HG03354 (cell line): ENCODE results near the gene THNSL1.

Source experiments
- ATAC-seq: cut with Tn5 transposase; IDR thresholded peaks from one replicate; pipeline ENCODE4 v1.9.1; 2021; ENCODE audit warnings: mild to moderate bottlenecking; ENCODE audit not compliant: unreplicated experiment, poor library complexity, severe bottlenecking

THNSL1 gene

DNA sequence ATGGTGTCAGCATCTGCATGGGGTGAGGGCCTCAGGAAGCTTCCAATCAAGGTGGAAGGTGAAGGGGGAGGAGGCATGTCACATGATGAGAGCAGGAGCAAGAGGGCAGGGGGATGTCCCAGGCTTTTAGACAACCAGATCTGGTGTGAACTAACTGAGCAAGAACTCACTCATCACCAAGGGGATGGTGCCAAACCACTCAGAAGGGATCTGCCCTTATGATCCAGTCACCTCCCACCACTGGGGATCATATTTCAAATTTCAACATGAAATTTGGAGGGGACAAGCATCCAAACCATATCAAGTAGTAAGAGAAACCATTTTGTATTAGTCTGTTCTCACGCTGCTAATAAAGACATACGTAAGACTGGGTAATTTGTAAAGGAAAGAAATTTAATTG lies 33.6 kb downstream of the THNSL1 start:
- ATAC-seq = no peak

DNA sequence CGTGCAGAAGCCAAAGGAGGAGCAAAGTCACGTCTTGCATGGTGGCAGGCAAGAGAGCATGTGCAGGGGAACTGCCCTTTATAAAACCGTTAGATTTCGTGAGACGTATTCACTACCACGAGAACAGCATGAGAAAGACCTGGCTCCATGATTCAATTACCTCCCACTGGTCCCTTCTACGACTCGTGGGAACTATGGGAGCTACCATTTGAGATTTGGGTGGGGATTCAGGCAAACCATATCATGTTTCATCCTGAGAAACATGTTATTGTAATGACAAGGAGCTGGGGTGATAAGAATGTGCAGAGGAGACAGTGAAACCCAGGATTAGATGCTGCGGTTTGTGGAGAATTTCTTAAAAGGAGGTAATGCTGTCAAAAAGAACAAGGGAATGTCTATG lies 34.0 kb downstream of the THNSL1 start:
- no peak for ATAC-seq

DNA sequence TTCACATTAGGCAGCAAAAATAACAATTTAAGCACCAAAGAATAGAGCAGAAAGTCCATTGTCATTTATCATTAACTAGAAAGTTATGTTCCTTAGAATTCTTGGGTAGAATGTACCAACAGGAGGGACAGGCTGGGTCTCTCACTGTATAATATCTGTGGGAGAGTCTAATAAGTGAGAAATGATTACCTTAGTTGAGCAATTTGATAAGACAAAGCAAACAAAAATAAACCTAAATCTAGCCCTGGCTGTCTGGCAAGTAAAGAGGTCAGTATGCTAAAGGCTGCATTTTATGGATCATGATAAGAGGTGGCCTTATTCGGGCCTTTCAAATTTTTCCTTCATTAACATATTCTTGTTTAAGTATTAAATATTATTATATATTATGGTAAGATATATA lies 35.6 kb downstream of the THNSL1 start:
- no peak for ATAC-seq

DNA sequence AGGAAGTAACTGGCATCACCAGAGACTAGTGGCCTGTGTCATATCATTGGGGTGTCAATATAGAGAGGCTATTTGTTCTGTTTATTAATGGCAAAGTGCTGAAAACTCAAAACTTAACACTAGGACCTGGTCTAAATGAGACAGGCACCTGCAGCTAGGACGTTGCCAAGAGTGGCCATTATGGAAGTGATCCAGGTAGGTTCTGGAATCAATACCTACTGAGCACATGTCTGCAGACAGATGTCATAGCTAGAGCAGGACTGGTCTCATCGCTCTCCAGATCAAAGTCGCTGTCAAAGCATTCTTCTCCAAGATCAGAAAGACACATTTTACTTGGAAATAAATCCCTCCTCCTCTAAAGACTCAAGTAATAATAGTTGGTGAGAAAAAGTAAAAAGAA lies 40.3 kb downstream of the THNSL1 start:
- no peak for ATAC-seq

DNA sequence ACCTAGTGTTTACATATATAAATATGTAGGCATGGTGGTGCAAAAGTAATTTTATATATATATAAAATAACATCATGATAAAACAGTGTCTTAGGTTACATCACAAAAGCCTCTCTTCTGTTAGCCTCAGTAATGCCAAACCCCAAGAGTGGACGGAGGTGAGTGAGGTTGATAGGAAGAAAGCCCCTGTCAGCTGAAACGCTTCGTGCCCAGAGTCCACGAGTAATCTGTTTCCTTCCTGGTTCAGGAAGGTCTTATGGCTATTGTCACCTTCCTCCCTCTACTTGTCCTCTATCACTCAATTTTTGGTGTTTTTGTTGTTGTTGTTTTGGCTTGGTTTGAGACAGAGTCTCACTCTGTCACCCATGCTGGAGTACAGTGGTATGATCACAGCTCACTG lies 41.5 kb downstream of the THNSL1 start:
- ATAC-seq = no peak

DNA sequence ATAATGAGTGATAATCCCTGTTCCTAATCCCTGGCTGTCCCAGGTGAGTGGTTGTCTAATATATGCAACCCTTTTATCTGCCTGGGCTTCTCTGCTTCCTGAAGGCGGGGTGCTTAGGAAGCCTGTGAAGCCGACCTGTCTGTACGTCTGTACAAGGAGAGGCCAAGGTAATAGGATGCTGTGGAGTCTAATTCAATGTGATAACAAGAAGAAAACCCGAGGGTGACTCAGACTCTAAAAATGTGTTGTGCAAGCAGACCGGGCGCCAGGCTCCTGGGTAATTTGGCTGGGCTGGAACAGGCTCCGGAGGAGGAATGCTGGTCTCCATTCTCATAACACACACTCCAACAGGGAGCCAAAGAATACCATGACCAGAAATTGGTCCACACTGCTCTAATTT lies 43.6 kb downstream of the THNSL1 start:
- no peak for ATAC-seq

DNA sequence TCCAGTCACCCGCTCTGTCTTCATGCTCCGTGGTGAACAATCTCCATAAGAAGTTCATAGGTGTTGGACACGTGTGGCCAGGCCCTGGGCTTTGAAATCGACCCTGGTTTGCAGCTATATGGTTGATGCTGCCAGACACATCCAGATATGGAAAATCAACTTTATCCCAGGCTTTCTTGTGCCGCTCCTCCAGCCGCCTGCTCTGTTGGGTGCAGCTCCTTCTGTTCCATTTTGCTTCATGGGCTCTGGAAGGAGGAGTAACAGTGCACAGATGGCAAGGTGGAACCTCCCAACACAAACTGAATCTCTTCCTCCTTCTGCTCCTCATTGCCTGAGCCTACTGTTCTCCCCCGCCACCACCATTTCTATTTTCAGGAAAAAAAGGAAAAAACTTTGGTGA lies 44.7 kb downstream of the THNSL1 start:
- no peak for ATAC-seq

DNA sequence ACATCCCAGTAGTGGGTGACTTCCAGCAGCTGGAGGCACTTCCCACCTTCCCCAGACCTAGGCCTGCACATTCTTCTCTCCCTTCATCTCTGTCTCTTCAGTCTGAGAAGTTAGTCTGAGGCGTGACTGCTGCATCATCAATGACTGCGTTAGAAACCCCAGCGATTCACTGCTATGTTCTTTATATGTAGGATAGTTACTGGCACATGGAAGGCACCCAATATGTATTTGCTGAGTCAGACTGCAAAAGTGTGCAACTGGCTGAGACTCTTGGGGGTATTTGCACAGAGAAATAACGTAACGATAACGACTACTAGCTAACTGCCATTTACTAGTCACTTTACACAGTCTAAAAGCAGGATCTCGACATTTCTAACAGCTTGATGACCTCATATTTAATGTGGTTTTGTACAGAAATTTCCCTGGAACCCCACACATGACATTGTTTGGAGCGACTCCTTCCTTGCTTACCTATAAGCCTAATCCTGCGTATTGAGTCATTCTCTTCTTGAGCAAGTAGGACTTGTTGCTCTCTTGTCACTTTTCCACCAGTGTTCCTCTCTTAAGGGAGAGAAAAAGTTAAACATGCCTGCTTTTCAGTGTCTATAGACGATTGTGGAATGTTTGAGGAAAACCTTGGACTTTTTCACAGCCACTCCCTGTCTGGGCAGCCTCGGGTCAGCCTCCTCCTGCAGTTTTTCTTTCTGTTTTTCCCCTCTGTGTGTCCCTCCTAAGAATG lies 45.5 kb downstream of the THNSL1 start:
- ATAC-seq = no peak

DNA sequence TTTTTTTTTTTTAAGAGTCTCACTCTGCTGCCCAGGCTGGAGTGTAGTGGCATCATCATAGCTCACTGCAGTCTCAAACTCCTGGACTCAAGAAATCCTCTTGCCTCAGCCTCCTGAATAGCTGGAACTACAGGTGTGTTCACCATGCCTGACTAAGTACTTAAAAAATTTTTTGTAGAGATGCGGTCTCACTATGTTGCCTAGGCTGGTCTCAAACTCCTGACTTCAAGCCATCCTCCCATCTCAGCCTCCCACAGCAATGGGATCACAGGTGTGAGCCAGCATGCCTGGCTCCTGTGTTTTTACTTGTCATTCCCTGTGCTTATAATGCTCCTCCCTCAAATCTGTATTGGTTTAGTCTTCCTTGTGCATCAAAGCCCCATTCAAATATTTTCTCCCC lies 46.7 kb downstream of the THNSL1 start:
- ATAC-seq = no peak

DNA sequence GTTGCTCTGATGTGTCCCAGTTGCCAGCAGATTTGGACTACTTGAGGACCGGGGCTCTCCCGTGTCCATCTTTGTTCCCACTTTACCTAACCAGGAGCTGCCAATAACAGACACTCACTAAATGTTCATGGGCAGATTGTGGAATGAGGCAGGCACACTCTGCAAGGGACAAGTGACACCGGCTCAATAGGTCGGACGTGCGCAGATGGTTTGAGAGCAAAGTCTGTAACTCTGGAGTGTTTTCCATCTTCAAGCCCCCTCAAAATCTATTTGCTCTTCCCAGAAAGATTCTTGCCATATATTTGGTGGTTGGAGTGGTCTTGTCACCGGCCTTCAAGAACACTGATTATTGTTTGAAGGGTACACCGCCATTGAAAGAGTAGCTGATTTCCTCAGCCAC lies 47.2 kb downstream of the THNSL1 start:
- no peak for ATAC-seq

DNA sequence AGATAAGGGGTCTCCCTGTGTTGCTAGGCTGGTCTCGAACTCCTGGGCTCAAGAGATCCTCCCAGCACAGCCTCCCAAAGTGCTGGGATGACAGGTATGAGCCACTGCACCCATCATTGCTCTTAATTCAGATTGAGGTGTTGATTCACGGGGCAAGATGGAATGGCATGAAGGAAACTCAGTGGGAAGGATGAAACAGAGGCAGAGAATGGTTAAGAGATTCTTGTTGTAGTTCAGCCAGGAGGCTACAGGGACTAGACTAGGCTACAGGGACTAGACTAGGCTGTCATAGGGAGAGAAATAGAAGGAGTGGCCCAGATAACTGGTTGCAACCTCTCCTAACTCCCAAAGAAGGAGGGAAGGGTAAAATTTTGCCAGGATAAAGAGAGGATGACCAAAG lies 48.0 kb downstream of the THNSL1 start:
- ATAC-seq = no peak

DNA sequence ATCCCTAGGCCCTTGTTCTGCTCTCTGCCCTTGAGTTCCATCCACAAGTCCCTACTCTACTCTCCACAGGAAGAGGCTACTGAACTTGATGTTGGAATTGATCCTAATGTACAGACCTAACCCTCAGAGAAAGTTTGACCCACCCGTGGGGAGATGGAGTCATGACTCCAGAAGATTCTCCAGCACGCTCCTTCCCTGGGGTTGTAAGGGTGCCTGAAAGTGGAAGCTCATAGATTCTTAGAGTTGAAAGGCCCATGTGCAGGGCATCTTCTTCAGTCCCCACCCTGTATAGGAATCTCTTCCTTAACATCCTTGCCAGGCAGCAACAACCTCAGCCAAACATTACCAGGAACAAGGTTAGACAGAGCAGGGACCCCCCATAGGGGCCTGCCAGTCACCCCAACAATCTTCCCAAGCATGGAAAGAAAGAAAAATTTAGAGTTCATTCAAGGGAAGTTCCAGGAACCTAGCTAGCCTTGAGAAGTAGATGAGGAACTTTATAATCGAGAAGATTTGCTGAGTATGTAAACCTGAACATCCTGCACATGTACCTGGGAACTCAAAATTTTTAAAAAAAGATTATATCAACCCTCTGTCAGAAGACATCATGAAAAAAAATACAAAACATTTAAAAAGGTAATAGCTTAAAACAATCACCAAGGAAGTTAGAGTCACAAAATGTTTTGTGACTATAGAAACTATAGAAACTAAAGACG lies 49.5 kb downstream of the THNSL1 start:
- ATAC-seq = no peak

DNA sequence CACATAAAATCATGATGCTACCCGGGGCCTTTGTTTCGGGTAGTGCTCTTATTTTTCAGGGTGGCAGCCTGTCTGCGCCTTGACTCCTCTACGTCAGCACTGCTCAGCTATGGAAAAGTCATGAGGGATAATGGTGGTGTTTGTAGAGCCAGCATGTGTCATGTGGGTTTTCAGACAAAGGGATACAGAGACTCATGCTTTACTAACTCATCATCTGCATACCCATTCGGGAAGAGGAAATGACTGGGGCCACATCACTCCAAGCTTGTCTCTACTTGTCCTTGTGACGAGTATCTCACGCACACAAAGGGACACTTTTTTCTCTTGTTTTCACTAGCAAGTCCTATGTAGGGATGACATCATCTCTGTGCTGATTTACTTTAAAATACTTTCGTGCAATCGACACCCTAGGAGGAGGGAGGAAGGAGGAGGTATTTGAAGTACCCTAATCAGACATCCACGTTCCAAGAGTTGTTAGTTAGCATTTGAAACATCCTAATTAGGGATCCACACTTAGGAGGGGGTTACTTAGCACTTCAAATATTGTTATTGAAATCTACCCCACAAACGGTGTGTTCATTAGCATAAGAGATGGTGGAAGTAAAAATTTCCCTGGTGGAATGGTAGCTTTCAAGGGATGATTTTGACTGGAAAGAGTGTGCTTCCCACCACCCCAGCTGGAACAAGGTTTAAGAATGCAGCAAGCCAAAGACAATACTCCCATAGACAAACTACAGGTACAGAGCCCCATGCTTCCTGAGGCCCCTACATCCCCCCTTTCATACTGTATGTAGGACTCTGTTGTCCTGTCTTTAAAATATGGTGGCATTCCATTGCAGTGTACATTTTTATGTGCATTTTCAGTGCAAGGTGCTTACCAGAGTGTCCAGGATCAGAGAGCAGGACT lies 52.0 kb downstream of the THNSL1 start:
- no peak for ATAC-seq

DNA sequence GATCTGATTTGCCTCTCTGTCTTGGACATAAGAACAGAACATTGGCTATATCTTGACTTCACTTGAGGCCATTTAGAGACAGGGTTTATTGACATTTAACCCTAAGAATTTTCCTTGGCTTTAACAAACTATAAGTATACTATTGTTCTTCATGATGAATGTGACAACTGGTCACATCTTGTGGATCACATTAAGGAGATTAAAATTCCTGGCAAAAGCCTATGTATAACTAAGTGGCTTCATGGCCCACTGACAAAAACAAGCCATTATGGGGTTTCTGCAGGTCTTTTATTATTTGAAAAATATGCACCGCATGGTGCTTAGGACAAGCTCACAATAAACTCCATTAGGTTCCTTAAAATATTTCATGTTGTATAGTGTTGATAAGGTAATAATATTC lies 54.8 kb downstream of the THNSL1 start:
- ATAC-seq = no peak

DNA sequence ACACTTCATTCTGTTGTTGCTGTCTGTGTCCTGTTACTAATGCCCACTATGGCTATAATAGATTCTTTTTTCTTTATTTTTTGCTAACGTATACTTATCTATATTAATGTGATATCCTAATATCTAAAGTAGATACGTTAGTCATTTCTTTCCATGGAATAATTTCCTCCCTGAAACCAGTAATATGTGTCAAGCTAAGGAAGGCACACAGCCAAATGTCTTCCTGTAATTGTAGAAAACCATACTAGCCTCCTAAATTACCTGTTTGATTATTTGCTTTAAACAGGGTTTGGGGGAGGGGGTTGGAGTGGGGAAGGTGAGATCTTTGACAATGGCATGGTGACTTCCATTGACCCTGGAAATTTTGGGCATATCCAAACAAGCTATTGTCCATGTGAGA lies 56.4 kb downstream of the THNSL1 start:
- ATAC-seq = no peak

DNA sequence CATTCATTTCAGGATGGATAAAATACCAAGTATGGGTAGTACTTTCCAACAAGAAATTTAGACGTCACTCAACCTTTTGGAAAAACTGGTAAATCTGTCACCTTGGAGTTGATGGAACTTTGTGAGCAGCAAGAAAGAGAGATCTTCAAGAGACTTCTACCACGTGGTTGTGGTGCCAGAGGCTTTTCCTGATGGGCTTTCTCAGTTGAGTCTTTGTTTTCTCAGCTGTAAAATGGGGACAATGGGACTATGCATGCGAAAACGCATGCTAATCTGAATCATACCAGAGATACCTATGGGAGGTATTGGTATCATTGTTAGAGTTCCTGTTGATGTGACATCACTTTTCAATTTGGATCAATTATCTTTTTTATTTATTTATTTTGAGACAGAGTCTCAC lies 59.4 kb downstream of the THNSL1 start:
- no peak for ATAC-seq
